Hindlimb muscle (tissue), 1 donor: ENCODE measurements around the gene CHST11. TPM values are rescaled to one million over a fixed set of nuclear protein-coding genes. Genes with fewer than 3 reads are reported as not detected.

ENCODE experiments used
- DNase-seq: peaks from one replicate; pipeline ENCODE4 v3.0.0-alpha.2; 2013
- polyA plus RNA-seq: library from polyadenylated mRNA; unstranded; fragments of 120-200 nt; gene quantifications from one replicate; pipeline ENCODE4 v1.2.1, GENCODE V29; 2013; ENCODE audit not compliant: insufficient read length

The CHST11 gene
- polyA plus RNA-seq, 1 donor, result 4.0 TPM

DNA sequence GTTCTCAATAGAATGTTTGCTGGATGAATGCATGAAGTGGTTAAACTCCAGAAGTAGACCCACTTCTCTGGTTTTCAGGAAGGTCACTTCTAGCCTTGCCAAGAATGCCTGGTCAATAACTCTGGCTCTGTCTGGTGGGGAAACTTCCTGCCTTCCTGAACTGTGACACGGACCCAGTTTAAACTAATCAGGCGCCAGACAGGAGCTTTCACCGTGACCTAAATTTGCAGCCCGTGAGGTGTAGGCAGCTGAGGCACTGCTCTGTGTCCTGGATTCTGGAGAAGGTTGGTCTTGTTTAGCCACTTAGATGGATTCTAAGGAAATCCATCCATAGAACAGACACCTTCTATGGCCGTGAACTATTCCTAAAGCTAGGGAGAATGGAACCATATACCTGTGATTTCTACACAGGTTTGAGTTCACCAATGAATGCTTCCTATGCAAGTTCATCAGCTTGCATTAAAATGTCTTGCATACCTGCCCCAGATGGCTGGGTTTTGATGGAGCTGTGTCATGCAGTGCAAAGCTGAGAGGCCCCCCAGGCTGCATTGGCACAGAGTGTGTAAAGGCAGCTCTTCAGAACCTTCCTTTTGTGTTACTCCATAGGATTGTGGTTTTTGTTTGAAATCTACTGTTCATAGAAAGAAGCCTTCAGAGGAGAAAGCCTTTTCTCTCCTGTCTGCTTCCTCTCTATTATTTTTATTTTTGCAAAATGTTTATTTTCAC is 4.4 kb downstream of the CHST11 start:
- DNase-seq, result no peak

DNA sequence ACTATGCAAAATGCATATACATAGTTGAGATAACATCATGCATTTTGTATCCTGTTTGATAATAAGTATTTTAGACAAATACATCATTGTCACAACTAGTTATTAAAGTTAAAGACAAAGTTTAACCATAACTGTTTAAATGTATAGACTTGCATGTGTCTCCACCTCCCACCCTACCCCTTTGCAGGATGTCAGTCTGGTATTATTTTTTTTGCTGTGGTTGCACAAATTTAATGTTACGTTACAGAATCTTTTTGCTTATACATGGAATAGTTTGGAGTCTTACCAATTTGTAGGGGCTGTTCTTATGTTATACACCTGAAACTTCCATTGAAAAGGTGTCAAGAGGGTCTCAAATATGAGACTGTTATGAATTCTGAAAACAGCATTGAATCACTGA is 5.6 kb downstream of the CHST11 start:
- no peak for DNase-seq

DNA sequence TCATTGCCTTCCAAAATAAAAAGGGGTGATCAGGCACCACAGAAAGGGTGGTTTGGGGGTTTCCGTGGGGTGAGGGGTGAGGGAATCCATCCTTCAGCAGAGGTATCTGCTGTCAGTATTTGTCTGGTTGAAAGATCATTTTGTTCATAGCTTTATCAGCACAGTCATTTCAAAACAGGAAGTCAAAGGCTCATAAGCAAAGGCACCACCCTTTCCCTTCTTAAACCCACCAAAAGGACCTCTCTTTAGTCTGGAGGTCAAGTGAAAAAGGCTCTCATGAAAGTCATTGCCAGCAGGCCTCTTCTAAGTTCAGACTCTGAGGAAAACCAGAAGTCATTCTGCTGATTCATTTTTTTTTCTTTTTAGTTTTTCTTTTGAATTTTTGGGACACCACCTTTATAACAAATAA is 6.2 kb downstream of the CHST11 start:
- no peak for DNase-seq

DNA sequence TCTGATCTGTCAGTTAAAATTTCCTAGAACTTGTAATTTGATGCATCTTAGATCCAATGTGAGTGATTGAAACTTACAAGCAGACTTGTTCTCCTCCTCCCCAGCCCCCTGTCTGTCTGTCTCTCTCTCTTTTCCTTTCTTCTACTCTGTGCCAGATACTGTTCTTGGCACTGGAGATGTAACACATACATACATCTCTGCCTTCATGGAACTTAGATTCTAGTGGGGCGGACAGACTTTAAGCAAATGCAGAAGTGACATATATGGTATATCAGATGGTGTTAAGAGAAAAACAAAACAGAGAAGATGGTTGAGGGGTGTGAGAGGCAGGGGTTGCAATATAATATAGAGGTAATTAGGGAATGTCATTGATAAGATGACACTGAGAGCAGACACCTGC is 6.6 kb downstream of the CHST11 start:
- no peak for DNase-seq

DNA sequence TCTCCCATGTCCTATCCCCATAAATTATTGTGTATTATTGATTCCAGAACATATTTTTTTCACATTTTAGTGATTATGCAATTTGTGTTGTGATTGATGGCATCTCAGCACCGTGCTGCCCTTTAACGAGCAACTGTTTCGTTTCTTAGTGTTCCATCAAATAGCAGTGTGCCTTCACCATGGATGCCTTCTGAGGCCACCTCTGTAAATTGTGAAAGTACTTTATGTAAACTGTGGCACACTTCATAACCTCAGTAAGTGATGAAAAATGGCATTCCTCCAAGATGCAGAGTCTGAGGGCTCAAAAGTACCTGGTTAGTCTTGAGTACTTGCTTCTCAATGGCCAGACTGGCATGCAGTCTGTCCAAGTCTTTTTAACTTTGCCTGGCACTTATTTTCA is 8.2 kb downstream of the CHST11 start:
- no peak for DNase-seq

DNA sequence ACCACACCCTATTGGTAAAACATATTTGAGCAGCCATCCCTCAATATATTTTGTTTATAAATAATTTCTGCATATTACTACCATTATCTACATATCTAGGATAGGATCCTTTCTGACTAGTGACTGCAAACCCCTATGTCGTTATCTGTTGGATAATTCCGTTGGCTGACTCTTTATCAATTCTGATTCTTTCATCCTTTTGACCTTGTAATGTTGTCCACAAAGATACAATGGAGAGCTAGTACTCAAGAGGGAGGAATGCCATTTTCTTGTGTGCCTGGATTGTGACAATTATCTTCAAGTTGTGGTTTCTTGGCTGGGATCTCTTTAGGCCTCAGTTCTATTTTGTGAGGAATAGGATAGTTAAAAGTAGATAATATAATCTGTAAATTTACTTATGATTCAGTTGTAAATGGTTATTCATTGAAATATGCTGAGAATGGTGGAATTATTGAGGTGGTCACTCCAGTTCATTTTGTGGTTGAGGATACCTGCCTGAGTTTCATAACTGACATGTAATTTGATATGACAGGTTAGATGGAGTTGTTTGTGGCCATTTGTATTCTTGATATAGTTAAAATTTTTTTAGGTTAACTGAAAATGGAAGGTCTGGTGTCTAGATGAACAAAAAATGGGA is 10.1 kb downstream of the CHST11 start:
- DNase-seq, result no peak

DNA sequence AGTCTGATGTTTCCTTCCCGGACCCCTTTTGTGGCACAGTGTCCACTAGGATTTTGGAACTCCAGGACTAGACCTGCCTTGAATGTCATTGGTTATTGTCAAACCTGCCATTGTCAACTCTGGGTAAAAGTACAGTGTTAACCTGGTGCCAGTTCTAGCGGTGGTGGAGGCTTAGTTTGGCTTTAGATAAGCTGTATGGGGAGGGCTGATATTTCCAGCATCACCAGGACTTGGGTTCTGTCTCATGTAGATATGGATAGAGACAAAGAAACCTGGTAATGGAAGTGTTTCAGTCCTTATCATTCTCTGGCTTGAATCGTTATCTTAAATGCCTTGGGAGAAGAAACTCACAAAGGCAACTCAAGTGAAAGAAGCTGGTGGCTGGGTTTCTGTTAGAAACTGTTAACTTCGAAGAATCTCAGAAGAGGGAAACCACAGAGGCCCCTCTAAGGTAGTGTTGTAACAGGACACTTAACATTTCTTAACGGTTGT is 10.6 kb downstream of the CHST11 start:
- DNase-seq, result no peak

DNA sequence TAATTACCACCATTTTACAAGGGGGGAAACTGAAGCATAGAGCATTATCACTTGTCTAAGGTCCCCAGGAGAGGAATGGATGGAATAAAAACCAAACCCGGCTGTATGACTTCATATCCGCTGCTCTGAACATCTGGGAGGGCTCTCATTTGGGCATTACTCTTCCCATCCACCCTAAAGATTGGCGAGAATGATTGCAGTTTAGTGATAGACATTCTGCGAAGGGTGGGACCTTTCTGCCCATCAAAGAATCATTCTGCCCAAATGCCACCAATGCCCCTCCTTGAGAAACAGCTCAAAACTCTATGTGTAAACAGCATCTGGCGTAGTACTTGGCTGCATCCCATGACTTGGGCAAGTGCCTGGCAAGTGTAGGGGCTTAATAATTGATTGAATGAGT is 11.6 kb downstream of the CHST11 start:
- DNase-seq, result no peak

DNA sequence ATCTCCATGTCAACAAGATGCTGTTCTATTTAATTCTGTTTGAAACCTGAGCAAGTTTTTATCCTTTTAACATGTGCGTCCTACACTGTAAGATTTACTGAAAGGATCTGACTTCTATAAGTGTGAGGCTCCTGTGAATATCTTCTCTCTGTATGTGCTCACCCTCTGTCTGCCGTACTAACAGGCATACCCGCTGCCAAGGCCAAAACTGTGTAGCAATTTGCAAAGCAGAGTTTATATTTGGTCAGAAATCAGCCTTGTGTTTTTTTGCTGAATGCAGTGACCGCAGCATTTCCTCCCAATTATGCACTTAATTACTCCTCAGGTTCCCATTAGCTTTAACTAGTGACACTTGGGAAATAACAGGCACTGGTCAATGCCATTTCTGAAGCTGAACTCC is 12.3 kb downstream of the CHST11 start:
- DNase-seq, result no peak

DNA sequence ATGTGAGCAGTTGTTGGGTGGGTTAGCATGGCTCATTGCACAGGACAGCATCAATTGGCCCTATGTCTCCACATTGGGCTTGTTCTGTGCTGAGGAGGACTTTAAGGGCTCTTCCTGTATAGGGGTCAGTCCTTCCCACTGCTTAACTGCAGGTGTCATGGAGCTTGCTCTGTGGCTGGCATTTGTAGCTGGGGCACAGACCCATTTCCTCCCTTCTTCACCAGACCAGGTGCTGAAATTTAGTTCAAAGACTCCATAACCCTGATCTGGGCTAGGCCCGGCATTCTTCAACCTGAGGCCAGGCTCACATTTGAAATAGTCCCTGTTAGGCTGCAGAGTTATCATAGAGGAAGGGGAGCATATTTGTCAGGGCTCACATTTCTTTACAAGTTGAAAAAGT is 12.8 kb downstream of the CHST11 start:
- no peak for DNase-seq

DNA sequence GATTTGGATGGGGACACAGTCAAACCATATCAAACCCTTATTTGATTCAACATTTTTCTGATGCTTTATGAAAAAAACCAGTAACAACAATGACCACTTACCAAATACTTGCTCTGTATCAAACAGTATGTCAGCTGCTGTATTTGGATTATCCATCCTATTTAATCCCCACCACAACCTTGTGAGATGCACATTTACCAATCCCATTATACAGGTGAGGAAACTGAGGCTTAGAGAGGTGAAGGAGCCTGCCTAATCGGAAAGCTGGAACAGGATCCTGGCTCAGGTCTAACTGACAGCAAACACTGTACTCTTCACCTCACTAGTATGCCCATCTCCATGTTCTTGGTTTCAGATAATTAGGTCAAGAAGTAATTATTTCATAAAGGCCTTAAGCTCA is 13.8 kb downstream of the CHST11 start:
- DNase-seq, result no peak

DNA sequence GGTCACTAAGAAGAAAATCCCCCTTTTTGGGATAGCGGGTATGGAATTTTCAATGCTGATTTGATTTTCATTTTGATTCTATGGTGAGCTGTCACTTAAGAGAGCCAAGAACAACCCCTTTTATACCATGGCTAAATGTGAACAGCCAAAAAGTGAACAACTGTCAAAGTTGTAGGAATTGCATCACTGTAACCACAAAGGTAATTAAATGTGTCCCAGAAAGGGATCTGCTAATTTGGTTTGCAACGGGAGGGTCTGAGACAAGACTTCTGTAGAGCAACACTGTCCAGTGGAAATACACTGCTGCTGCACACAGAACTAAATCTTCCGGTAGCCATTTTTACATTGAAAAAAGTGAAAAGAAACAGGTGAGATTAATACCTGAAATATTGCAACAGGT is 14.6 kb downstream of the CHST11 start:
- DNase-seq, result no peak

DNA sequence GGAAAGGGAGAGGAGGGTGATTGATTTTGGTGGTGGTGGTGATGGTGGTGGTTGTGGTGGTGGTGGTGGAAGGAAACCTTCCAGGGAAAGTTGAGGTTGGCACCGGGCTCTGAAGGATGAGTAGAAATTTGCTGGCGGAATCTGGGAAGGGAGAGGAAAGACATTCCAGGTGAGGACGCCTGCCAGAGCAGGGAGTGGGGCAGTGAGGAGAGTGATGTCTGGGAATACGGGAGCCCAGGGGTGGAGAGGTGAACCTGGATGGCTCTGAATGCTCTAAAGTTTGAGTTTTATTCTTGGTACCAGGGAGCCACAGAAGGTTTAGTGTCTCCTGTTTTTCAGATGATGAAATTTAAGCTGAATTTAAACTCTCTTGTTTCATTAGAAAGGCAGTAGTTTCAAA is 16.0 kb downstream of the CHST11 start:
- DNase-seq, result no peak

DNA sequence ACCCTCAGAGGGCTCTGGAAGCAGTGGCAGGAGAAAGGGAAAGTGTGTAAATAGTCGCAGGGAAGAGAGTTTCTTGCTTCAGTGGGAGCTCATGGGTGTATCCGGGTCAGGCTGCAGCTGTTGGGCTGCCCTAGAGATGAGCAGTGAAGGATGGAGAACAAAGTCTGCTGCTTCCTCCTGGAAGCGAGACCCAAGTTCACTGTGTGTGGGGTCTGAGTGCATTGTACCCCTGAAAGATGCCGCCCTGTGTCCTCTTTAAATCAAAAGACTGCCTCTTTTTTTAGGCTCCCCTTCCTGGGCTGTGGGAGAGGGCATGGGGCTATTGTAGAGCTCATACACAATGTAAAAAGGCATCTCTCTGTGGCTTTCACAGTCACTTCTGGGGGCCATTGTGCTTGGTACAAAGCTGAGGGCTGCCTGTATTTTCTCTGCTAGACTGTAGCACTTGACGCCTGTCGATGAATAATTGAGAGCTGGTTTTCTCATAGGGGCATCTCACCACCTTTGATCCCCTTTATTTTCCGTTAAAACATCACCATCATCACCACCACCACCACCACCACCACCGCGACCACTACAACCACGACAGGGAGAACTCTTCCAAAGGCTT is 16.7 kb downstream of the CHST11 start:
- DNase-seq, result no peak

DNA sequence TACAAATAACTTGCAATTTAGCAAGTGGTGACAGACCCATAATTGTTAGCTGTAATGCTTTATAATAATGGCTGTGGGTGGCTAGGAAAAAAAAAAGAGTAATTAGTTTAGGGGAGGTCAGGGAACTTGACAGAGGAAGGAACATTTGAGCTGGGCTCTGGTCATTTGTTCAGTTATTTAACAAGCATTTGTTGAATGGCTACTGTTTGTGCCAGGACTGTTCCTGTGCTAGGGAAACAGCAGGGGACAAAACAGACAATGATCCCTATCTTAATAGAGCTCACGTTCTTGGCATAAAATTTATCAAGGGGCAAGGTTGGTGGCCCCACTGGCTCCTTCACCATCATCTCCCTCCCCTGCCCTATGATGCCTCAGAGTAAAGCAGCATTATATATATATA is 18.5 kb downstream of the CHST11 start:
- DNase-seq, result no peak

DNA sequence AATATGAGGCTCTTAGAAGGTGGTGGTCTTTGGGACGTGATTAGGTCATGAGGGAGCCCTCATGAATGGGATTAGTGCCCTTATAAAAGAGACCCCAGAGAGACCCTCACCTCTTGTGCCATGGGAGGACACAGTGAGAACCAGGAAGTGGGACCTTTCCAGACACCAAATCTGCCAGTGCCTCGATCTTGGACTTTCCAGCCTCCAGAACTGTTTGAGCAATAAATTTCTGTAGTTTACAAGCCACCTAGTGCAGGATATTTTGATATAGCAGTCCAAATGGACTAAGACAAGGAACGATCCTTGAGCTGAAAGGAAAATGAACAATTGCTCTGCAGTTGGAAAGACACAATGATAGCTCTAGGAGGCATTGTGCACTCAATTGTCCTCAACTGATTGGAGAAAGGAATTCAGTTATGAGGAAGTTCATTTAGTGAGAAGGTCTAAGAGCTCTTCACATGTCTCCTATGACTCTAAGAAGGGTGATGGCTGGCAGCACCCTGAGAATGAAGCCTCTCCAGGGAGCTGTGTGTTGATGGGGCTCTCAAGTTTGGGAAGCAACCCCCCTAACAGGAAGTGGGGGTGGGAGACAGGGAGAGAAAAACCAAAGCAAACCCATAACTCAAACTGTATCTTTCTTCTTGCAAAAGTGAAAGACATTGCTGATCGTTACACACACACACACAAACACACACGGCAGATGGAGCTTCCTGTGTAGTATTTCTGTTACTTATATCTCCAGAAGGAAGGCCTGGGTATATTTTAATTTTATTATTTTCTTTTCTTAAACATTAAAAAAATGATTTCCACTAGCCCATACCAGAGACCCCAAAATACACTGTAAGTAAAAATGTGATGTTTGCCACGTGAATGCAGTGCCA is 21.0 kb downstream of the CHST11 start:
- DNase-seq, result no peak

DNA sequence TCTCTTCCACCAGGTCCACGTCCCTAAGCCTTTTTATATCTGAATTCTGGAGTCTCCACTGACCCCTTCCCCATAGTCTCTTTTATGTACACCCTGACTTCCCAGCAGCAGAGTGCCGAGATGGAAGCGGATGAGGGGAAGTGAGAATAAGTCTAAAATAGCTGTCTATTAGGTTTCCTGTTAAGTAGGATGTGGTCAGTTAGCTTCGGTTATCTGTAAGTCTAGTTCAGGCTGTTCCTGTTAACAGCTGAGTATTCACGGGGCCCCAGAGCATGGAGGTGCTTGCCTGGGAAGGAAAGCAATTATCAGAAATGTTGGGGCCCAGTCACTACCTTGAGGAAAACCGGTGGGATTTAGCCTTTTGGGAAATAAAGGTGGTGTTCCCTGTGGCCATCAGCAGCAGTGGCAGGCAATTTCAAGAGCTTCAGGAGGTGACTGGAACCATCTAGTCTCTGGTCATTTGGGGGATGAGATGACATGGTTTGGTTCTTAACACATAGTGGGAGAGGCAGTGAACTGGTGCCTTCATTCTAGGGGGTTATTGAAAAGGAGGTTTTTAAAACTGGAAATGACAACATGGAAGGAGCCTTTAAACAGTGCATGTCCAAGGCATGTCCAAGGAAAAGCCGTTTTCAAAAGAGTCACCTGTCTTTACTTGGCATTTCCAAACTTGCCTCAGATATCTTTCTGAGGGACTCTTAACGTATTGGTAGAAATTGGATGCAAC is 21.8 kb downstream of the CHST11 start:
- DNase-seq, result no peak

DNA sequence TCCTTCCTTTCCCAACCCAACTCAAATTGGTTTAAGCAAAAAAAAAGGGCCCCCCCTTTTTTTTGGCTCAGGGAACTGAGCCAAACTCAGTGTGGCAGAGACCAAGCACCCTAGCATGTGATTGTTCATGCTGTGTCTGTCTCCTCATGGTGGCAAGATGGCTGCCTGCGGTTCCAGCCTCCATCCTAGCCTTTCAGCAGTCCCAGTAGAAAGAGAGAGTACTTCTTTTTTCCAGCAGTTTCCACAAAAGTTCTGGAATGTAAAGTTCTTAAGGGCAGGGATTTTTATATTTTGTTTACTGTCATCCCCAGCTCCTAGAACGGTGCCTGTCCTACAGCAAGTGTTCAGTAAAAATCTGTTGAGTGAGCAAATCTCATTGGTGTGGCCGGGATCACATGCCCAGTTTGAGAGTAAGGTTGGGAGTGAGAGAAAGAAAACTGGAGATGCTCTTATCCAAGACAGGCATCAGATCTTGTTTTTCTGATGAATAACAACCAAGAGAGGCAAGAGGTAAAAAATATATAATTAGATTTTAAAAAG is 22.4 kb downstream of the CHST11 start:
- no peak for DNase-seq

DNA sequence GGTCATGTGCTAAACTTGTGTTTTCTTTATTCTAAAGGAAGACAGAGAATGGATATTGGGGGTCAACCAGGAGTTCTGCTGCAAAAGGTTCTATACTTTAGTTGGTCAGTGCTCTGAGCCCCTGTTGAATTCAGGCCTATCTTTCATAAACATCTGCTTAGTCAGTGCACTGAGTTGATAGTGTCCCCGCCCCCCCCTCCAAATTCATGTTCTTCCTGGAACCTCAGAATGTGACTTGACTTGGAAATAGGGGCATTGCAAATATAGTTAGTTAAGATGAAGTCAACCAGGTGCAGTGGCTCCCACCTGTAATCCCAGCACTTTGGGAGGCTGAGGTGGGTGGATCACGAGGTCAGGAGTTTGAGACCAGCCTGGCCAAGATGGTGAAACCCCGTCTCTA is 23.3 kb downstream of the CHST11 start:
- no peak for DNase-seq

DNA sequence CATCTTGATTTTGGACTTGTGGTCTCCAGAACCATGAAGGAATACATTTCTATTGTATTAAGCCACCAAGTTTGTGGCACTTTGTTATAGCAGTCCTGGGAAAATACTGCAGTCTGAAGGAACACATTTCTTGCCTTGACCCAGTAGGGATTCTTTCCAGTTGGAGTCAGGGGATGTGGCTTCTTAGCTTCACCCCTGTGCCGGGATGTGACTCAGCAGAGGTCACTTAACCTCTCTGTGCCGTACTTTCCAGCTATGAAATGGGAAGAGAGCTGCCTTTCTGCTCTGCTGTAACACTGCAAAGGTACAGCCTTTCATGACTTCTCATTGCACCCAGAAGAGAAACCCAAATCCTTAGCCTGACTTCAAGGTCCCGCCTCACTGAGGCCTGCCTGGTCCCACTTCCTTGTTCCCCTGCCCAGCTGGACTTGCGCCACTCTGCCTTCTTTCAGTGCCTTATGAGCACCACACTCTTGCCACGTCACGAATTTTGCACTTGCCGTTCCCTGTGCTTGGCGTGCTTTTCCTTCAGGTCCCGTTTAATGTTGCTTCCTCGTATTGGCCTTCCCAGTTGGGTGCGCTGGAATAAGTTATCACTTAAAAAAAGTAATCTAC is 24.2 kb downstream of the CHST11 start:
- no peak for DNase-seq

DNA sequence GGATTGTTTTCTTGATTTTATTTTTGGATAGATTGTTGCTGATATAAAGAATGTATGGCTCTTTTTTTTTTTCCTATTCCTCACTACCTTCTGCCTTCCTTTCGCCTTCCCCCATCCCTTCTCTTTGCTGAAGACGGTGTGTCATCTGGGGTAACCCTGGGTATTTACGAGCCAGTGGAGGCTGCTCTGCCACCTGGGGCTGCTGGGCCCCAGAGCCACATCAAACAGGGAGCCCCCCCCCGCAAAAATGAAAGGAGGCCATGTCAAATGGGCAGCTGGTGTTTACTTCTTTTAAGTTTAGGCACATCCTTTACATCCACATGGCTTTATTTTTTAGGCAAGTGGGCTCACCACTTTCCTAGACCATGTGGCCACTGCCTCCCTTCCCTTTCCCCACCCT is 25.4 kb downstream of the CHST11 start:
- no peak for DNase-seq

DNA sequence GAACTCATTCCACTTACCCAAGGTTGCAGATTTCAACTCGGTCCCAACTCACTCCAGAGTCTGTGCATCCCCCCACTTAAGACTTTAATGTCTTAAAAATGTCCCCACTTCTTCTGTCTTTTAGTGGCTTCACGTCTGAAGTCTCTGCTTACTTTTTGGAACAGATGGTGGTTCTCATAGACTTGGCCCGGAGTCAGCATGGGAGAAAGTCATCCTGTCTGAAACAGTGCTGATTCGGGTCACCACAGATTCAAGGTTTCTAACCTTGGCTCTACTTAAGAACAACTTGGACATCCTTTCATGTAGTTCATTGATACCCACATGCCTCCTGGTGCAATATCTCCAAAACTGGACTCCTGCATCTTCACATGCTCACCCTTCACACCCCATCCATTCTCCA is 26.0 kb downstream of the CHST11 start:
- no peak for DNase-seq
